Measurements from ENCODE around the gene HAO1. TPM values are rescaled to one million over a fixed set of nuclear protein-coding genes. Genes with fewer than 3 reads are reported as not detected.

HAO1 gene
- total and polyA plus RNA-seq, 9 of the 15 experiments (the other 6 are each of a cell fraction or from before 2014, with no cell fraction given): not detected

DNA sequence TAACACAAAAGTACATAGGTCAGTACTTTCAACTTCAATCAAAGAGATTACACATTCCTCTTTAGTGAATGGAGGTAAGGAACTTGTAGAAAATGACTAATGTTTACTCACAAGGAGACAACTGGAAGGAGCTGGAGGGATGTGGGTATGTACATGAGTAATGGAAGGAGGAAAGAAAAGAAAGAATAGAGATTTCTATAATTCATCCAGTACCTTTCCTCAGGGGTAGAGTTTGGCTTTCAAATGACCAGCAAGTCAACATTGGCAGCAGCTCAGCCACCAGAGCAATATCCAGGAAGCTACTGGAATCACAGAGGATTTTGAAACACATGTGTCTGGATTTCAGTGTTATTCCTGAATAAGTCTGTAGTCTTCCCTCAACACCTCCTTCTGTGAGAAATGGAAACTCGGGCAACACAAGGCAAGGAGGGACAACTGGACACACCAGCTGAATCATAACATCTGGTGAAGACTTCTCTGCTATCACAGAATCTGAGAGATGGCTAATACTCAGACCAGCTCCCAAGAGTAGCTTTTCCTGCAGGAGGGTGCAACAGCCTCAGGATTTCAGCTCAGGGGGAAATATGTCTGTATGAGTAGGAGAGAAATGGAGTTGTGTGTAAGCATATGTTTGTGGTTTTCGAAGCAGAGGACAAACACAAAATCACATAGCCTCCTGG is 98.8 kb downstream of the HAO1 start:
- H4K20me1 ChIP-seq (replicated peaks; ENCODE audit: control insufficient read depth, insufficient read depth, low read length): no peaks in the 10 kb centered on the region
- 0% methylated on average over 2 of the region's 2 CpGs for WGBS (ENCODE audit: insufficient coverage, low coverage, missing lambda C conversion rate)
- H3K9me3 ChIP-seq (replicated peaks; ENCODE audit: control insufficient read depth, insufficient read depth, low read depth, low read length): no peaks in the 10 kb centered on the region
- H3K27me3 ChIP-seq (ENCODE audit: control insufficient read depth in 2 of 2, insufficient read depth in 2 of 2, low read length in 2 of 2): no peaks in the 10 kb centered on the region
- H3K9ac ChIP-seq (ENCODE audit: insufficient read depth in 1 of 2, low read depth in 2 of 2, low read length in 2 of 2): no peak overlapping the region
- no peak overlapping the region for H3K4me3 ChIP-seq
- ATAC-seq: no peak
- in situ Hi-C loops (cut with MboI): no loop called here
- intact Hi-C loops (cut with micrococcal nuclease): no loop called here
- no peak overlapping the region for H3K4me2 ChIP-seq (ENCODE audit: insufficient read depth, low read length)
- no peaks in the 10 kb centered on the region for H3K4me1 ChIP-seq (replicated peaks in 1 of 2; ENCODE audit: control insufficient read depth in 2 of 2, insufficient read depth in 2 of 2, low read length in 2 of 2)
- ChIA-PET POLR2A (no interaction called here), CTCF (ENCODE audit: low intra/inter-chr PET ratio) (no interaction called here)
- TF ChIP-seq ZKSCAN1 (IDR thresholded peaks at IDR 0.05; ENCODE audit: low read depth, low read length) (no peak), NONO (IDR thresholded peaks at IDR 0.05; ENCODE audit: low read depth in 2 of 2, low read length in 1 of 2) (no peak), RBM22 (IDR thresholded peaks at IDR 0.05; ENCODE audit: low read depth, low read length, poor library complexity, severe bottlenecking) (no peak), CTBP1 (IDR thresholded peaks at IDR 0.05; ENCODE audit: borderline replicate concordance) (no peak), BCOR (IDR thresholded peaks at IDR 0.05) (no peak), SIN3B (IDR thresholded peaks at IDR 0.05; ENCODE audit: low read depth) (no peak)
- TF ChIP-seq, protein P1, sequence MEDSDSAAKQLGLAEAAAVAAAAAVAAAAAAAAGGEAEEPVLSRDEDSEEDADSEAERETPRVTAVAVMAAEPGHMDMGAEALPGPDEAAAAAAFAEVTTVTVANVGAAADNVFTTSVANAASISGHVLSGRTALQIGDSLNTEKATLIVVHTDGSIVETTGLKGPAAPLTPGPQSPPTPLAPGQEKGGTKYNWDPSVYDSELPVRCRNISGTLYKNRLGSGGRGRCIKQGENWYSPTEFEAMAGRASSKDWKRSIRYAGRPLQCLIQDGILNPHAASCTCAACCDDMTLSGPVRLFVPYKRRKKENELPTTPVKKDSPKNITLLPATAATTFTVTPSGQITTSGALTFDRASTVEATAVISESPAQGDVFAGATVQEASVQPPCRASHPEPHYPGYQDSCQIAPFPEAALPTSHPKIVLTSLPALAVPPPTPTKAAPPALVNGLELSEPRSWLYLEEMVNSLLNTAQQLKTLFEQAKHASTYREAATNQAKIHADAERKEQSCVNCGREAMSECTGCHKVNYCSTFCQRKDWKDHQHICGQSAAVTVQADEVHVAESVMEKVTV (CRISPR knock-in tag; IDR thresholded peaks at IDR 0.05): no peak
- no peak overlapping the region for H2AFZ ChIP-seq (ENCODE audit: low read depth, low read length)
- no peaks in the 10 kb centered on the region for H3K9me1 ChIP-seq (ENCODE audit: control insufficient read depth, insufficient read depth, low read length)
- DNase-seq (ENCODE audit: extremely low read depth in 1 of 4, low spot score in 3 of 4): no peak
- no peaks in the 10 kb centered on the region for H3K36me3 ChIP-seq (ENCODE audit: control insufficient read depth, insufficient read depth, low read length)
- BruUV-seq (replicated peaks): no TSS peak
- no peak overlapping the region for H3K27ac ChIP-seq (ENCODE audit: extremely low read depth, low read depth, low read length)
- FAIRE-seq: no peak
- H3K79me2 ChIP-seq (ENCODE audit: control insufficient read depth, insufficient read depth, low read length): no peaks in the 10 kb centered on the region

All from K562 (cell line).